SU-DHL-6 (cell line): ENCODE data around the gene DDX10.

Source experiments
- H2AFZ ChIP-seq: fragments of 200-600 bp; sonication (generic); 2 replicates; pipeline ENCODE4 v1.6.1; 2014; ENCODE audit warnings: low read depth, mild to moderate bottlenecking, moderate library complexity, mixed read lengths, antibody characterized with exemption, low read length; ENCODE audit not compliant: severe bottlenecking
- H3F3A ChIP-seq: fragments of 200-600 bp; shearing (Covaris generic); 2 replicates; pipeline ENCODE4 v1.6.0; 2016; ENCODE audit warnings: antibody characterized with exemption, mild to moderate bottlenecking; ENCODE audit not compliant: insufficient read depth
- H3K27ac ChIP-seq: fragments of 200-600 bp; sonication (generic); 2 replicates; pipeline ENCODE4 v1.5.1; 2016; ENCODE audit warnings: low read depth, mild to moderate bottlenecking, low read length, moderate library complexity, mixed read lengths
- H3K27me3 ChIP-seq: fragments of 200-600 bp; sonication (generic), shearing (Covaris generic); 2 replicates; pipeline ENCODE4 v1.6.0; 2014; ENCODE audit warnings: mild to moderate bottlenecking, low read length
- H3K36me3 ChIP-seq: fragments of 200-600 bp; sonication (generic); 2 replicates; pipeline ENCODE4 v1.6.1; 2014; ENCODE audit warnings: mild to moderate bottlenecking, low read length, mixed read lengths
- H3K4me2 ChIP-seq: fragments of 300-600, 200-600 bp; shearing (Covaris generic), sonication (generic); 2 replicates; pipeline ENCODE4 v1.6.0; 2014; ENCODE audit warnings: low read length, low read depth, mild to moderate bottlenecking; ENCODE audit not compliant: poor library complexity, severe bottlenecking
- H3K4me3 ChIP-seq: fragments of 200-600 bp; sonication (generic); 2 replicates; pipeline ENCODE4 v1.5.1; 2014; ENCODE audit warnings: antibody characterized with exemption, low read length, mild to moderate bottlenecking, mixed read lengths; ENCODE audit not compliant: insufficient read depth, poor library complexity, severe bottlenecking
- H3K79me2 ChIP-seq: fragments of 200-600 bp; sonication (generic); 2 replicates; pipeline ENCODE4 v1.6.1; 2014; ENCODE audit warnings: mild to moderate bottlenecking, low read length, moderate library complexity; ENCODE audit not compliant: insufficient read depth
- H3K9ac ChIP-seq: fragments of 200-600 bp; sonication (generic); 2 replicates; pipeline ENCODE4 v1.7.0; 2014; ENCODE audit warnings: mild to moderate bottlenecking, low read length
- H3K9me2 ChIP-seq: fragments of 200-600 bp; sonication (generic); replicated peaks from 2 replicates; pipeline ENCODE4 v1.6.1; 2014; ENCODE audit warnings: low read length; ENCODE audit not compliant: insufficient read depth
- H3K9me3 ChIP-seq: fragments of 200-600 bp; sonication (generic); 2 replicates; pipeline ENCODE4 v1.6.1; 2014; ENCODE audit warnings: low read length, mixed read lengths; ENCODE audit not compliant: insufficient read depth
- H4K20me1 ChIP-seq: fragments of 200-600 bp; sonication (generic); 2 replicates; pipeline ENCODE4 v1.6.1; 2014; ENCODE audit warnings: low read depth, mild to moderate bottlenecking, antibody characterized with exemption, low read length, moderate library complexity, mixed read lengths
- CTCF ChIP-seq: fragments of 200-600 bp; sonication (generic); IDR thresholded peaks from one replicate; pipeline ENCODE4 v1.5.1; 2017; ENCODE audit warnings: antibody characterized with exemption, mild to moderate bottlenecking, low read length, moderate library complexity; ENCODE audit not compliant: insufficient read depth, poor library complexity, severe bottlenecking
- EZH2phosphoT487 ChIP-seq: fragments of 200-600 bp; sonication (generic), shearing (Covaris generic); conservative IDR thresholded peaks from 2 replicates; pipeline ENCODE4 v1.6.1; 2018; ENCODE audit warnings: mild to moderate bottlenecking, antibody characterized with exemption, low read length, moderate library complexity, mixed read lengths

The DDX10 gene

GRCh38 chr11:108743851-108744250, 79.0 kb downstream of the DDX10 start:
- H3K27ac ChIP-seq: no peak overlapping the region
- H3K4me3 ChIP-seq: no peak overlapping the region
- peaks cover 9% of the 10 kb centered on the region for H3K36me3 ChIP-seq
- H3K4me2 ChIP-seq: no peak overlapping the region
- no peak overlapping the region for H2AFZ ChIP-seq
- H3K9me3 ChIP-seq: no peaks in the 10 kb centered on the region
- no peaks in the 10 kb centered on the region for H3F3A ChIP-seq
- TF ChIP-seq EZH2phosphoT487: no peak
- no peak for TF ChIP-seq CTCF
- H4K20me1 ChIP-seq: no peaks in the 10 kb centered on the region
- H3K79me2 ChIP-seq: peaks cover 29% of the 10 kb centered on the region
- no peaks in the 10 kb centered on the region for H3K9me2 ChIP-seq
- no peak overlapping the region for H3K9ac ChIP-seq
- no peaks in the 10 kb centered on the region for H3K27me3 ChIP-seq

GRCh38 chr11:108748968-108749367, 84.1 kb downstream of the DDX10 start:
- H3F3A ChIP-seq: no peaks in the 10 kb centered on the region
- H3K79me2 ChIP-seq: peaks cover 31% of the 10 kb centered on the region
- H3K9ac ChIP-seq: no peak overlapping the region
- H3K27me3 ChIP-seq: no peaks in the 10 kb centered on the region
- no peak for TF ChIP-seq EZH2phosphoT487
- no peaks in the 10 kb centered on the region for H3K9me3 ChIP-seq
- no peaks in the 10 kb centered on the region for H3K9me2 ChIP-seq
- H4K20me1 ChIP-seq: no peaks in the 10 kb centered on the region; the same call in 1 of the 2 replicates
- no peak overlapping the region for H2AFZ ChIP-seq
- H3K4me3 ChIP-seq: no peak overlapping the region
- no peak overlapping the region for H3K27ac ChIP-seq
- no peaks in the 10 kb centered on the region for H3K36me3 ChIP-seq
- H3K4me2 ChIP-seq: no peak overlapping the region

GRCh38 chr11:108751444-108751843, 86.6 kb downstream of the DDX10 start:
- peaks cover 53% of the 10 kb centered on the region for H3K79me2 ChIP-seq
- H3K36me3 ChIP-seq: no peaks in the 10 kb centered on the region
- H3K4me2 ChIP-seq: no peak overlapping the region
- H3K27ac ChIP-seq: no peak overlapping the region
- TF ChIP-seq EZH2phosphoT487 (no peak), CTCF (no peak)
- H2AFZ ChIP-seq: no peak overlapping the region
- H3K9me2 ChIP-seq: no peaks in the 10 kb centered on the region
- no peaks in the 10 kb centered on the region for H3K9me3 ChIP-seq
- no peaks in the 10 kb centered on the region for H3F3A ChIP-seq
- no peak overlapping the region for H3K9ac ChIP-seq
- H4K20me1 ChIP-seq: no peaks in the 10 kb centered on the region; the same call in 1 of the 2 replicates
- H3K27me3 ChIP-seq: no peaks in the 10 kb centered on the region
- H3K4me3 ChIP-seq: no peak overlapping the region

DNA sequence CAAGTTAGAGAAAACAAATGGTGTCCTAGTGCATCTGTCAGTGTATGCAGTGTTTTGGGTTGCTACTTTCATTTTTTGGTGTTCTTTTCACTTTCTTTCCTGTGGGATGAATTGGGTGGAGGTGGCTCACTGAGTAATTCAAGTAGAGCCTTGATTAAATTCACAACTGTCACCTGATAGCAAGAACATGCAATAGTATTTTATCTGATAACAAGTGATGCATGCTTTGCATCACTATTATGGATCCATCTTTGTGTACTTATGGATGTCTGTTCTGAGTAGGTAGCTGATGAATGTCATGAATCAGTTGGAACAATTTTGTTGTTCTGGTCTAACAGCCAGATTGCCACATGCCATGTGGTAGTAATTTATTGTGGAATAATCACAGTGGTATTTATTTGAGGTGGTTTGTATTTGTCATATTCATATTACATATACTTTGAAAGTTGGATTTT, 87.5 kb downstream of the DDX10 start:
- Histone ChIP-seq H3K9me3 (no peaks in the 10 kb centered on the region), H3K27me3 (no peaks in the 10 kb centered on the region), H2AFZ (no peak overlapping the region), H3K36me3 (no peaks in the 10 kb centered on the region), H3K4me3 (no peak overlapping the region), H3K9me2 (no peaks in the 10 kb centered on the region), H3K27ac (no peak overlapping the region), H3K4me2 (no peak overlapping the region), H3F3A (no peaks in the 10 kb centered on the region), H4K20me1 (no peaks in the 10 kb centered on the region; the same call in 1 of the 2 replicates), H3K9ac (no peak overlapping the region), H3K79me2 (peaks cover 62% of the 10 kb centered on the region)
- no peak for TF ChIP-seq EZH2phosphoT487
- no peak for TF ChIP-seq CTCF
